Measurements from ENCODE around the gene PLEKHM1. TPM values are rescaled to one million over a fixed set of nuclear protein-coding genes. Genes with fewer than 3 reads are reported as not detected.

PLEKHM1 gene
- total RNA-seq, 2 experiments from 2014 or later = 20.4 to 21.2 TPM

DNA sequence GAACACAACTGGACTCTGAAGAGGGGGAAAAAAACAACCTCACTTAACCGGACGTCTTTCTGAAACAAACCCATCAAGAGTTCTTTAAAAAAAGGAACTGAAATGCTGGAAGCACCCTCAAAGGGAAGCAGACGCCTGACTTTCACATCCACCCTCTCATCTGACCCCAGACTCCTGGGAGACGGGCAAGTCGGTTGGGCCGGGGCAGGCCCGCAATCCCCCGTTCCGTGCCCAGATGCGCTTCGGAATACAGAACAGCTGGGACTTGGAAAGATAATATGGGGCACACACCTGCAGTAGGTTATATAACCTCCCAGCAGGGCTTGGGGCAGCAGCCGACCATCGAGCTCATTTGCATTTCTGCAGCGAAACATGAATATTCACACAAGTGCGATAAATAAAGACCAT lies 61.6 kb downstream of the PLEKHM1 start:
- DNase-seq (no peak), ATAC-seq (no peak)
- no peaks in the 10 kb centered on the region for H3K36me3 Mint-ChIP-seq (ENCODE audit: low read depth)
- POLR2A ChIA-PET = no interaction called here
- H3K4me1 Mint-ChIP-seq = peaks cover 21% of the 10 kb centered on the region
- H3K27me3 Mint-ChIP-seq = peaks cover 6% of the 10 kb centered on the region
- no peak overlapping the region for H3K4me3 Mint-ChIP-seq
- no peak overlapping the region for H3K27ac Mint-ChIP-seq
- intact Hi-C loops (cut with DNase I, micrococcal nuclease) = loop anchor here (5.0 to 10.0 kb wide), 2 partner anchors 163 to 406 kb away; no protein-coding TSS in a partner anchor
- no peaks in the 10 kb centered on the region for H3K9me3 Mint-ChIP-seq (ENCODE audit: low read depth)
- CTCF ChIA-PET = interaction anchor here (0.6 to 1.7 kb wide), 9 partner anchors 13 to 403 kb away, joined by 3 to 6 read pairs (median 4); no protein-coding TSS in a partner anchor

- CTCF ChIA-PET = interaction anchor here (0.6 to 1.7 kb wide), 9 partner anchors 14 to 427 kb away, joined by 3 to 6 read pairs (median 4); no protein-coding TSS in a partner anchor
- DNase-seq (peak; percentile 88), ATAC-seq (peak; percentile 79)
- H3K27me3 Mint-ChIP-seq = peaks cover 6% of the 10 kb centered on the region
- no peaks in the 10 kb centered on the region for H3K9me3 Mint-ChIP-seq (ENCODE audit: low read depth)
- no peaks in the 10 kb centered on the region for H3K36me3 Mint-ChIP-seq (ENCODE audit: low read depth)
- POLR2A ChIA-PET = no interaction called here
- intact Hi-C loops (cut with DNase I, micrococcal nuclease) = loop anchor here (5.0 to 10.0 kb wide), 2 partner anchors 164 to 407 kb away; no protein-coding TSS in a partner anchor
- H3K4me1 Mint-ChIP-seq = peaks cover 21% of the 10 kb centered on the region
- no peak overlapping the region for H3K27ac Mint-ChIP-seq
- peak overlapping the region; percentile 9 for H3K4me3 Mint-ChIP-seq
Observed at GRCh38 chr17:45428050-45428617, 62.4 kb downstream of the PLEKHM1 start.

DNA sequence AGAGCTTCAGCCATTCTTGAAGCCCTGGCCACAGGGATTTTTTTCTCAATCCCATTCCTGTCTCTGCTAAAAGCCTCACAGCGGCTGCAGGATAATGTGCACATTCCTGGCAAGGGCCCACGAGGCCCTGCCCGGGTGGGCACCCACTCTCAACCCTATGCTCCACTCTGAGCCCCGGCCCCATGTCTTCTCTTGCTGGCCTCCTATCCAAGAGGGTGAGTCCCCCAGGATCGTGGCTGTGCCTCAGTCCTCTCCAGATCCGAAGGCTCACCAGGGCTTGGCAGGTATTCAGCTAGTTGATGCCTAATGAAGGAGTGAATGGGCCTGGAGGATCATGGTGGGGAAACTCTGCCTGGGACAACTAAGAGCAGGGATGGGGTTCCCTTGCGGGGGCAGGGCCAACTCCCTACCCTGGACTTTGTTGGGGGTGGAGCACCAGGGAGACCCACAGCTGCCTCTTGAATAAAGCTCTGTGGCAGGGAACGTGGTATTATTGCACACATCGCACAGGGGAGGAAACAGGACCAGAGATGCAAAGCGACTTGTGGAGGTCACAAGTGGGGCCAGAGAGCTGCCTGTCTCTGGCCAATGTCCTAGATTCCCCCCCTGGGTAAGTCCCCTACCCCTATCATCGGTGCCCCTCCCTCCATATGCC lies 63.2 kb downstream of the PLEKHM1 start:
- Mint-ChIP-seq H3K27me3 (peaks cover 6% of the 10 kb centered on the region), H3K4me3 (no peak overlapping the region), H3K4me1 (peaks cover 21% of the 10 kb centered on the region), H3K9me3 (ENCODE audit: low read depth) (no peaks in the 10 kb centered on the region), H3K27ac (no peak overlapping the region), H3K36me3 (ENCODE audit: low read depth) (no peaks in the 10 kb centered on the region)
- CTCF ChIA-PET = interaction anchor here (0.7 to 1.7 kb wide), 5 partner anchors 12 to 428 kb away, joined by 3 to 6 read pairs (median 4); no protein-coding TSS in a partner anchor
- ATAC-seq = no peak
- intact Hi-C loops (cut with DNase I, micrococcal nuclease) = loop anchor here (5.0 to 10.0 kb wide), 2 partner anchors 165 to 407 kb away; no protein-coding TSS in a partner anchor
- POLR2A ChIA-PET = no interaction called here
- no peak for DNase-seq

- ATAC-seq (no peak), DNase-seq (no peak)
- POLR2A ChIA-PET = no interaction called here
- no peak overlapping the region for H3K27ac Mint-ChIP-seq
- H3K4me1 Mint-ChIP-seq = peaks cover 21% of the 10 kb centered on the region
- no peak overlapping the region for H3K4me3 Mint-ChIP-seq
- CTCF ChIA-PET = interaction anchor here (0.8 kb wide), 1 partner anchor 30 kb away, joined by 3 read pairs; no protein-coding TSS in a partner anchor
- intact Hi-C loops (cut with DNase I, micrococcal nuclease) = loop anchor here (5.0 to 10.0 kb wide), 2 partner anchors 166 to 408 kb away; no protein-coding TSS in a partner anchor
- H3K36me3 Mint-ChIP-seq (ENCODE audit: low read depth) = no peaks in the 10 kb centered on the region
- peaks cover 6% of the 10 kb centered on the region for H3K27me3 Mint-ChIP-seq
- no peaks in the 10 kb centered on the region for H3K9me3 Mint-ChIP-seq (ENCODE audit: low read depth)
Observed at GRCh38 chr17:45426561-45426960, 64.0 kb downstream of the PLEKHM1 start.

DNA sequence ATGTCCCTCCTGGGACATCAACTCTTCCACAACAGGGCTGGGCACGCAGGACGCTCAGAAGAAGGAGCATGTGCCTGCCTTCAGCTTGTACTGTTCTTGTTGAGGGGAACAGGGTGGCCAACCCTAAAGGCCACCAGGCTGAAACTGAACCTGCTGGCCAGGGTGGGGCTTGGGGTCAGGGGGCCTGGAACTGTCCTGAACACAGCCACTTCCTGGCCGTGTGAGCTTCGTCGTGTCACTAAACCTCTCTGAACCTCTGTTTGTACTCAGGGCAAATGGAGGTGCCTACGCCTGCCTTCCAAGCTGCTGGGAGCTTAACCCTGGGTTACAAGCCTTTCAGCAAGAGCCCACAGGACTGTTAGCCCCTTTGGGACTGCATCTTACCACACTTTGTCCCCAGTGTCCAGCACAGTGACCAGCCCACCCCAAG lies 64.5 kb downstream of the PLEKHM1 start:
- peaks cover 6% of the 10 kb centered on the region for H3K27me3 Mint-ChIP-seq
- ChIA-PET CTCF (interaction anchor here (0.7 to 0.8 kb wide), 2 partner anchors 11 to 29 kb away, joined by 3 read pairs; no protein-coding TSS in a partner anchor), POLR2A (no interaction called here)
- intact Hi-C loops (cut with DNase I, micrococcal nuclease) = loop anchor here (5.0 to 10.0 kb wide), 2 partner anchors 166 to 409 kb away; no protein-coding TSS in a partner anchor
- ATAC-seq (no peak), DNase-seq (no peak)
- peaks cover 18% of the 10 kb centered on the region for H3K4me1 Mint-ChIP-seq
- H3K9me3 Mint-ChIP-seq (ENCODE audit: low read depth) = no peaks in the 10 kb centered on the region
- no peak overlapping the region for H3K27ac Mint-ChIP-seq
- H3K4me3 Mint-ChIP-seq = no peak overlapping the region
- H3K36me3 Mint-ChIP-seq (ENCODE audit: low read depth) = no peaks in the 10 kb centered on the region

- no peak for DNase-seq
- ChIA-PET CTCF (interaction anchor here (0.7 to 0.8 kb wide), 3 partner anchors 10 to 28 kb away, joined by 3 to 4 read pairs (median 3); no protein-coding TSS in a partner anchor), POLR2A (no interaction called here)
- H3K4me1 Mint-ChIP-seq = peaks cover 12% of the 10 kb centered on the region
- ATAC-seq = no peak
- H3K36me3 Mint-ChIP-seq (ENCODE audit: low read depth) = no peaks in the 10 kb centered on the region
- H3K9me3 Mint-ChIP-seq (ENCODE audit: low read depth) = no peaks in the 10 kb centered on the region
- intact Hi-C loops (cut with DNase I, micrococcal nuclease) = loop anchor here (5.0 to 10.0 kb wide), 2 partner anchors 167 to 409 kb away; no protein-coding TSS in a partner anchor
- H3K4me3 Mint-ChIP-seq = no peak overlapping the region
- no peak overlapping the region for H3K27ac Mint-ChIP-seq
- H3K27me3 Mint-ChIP-seq = peaks cover 6% of the 10 kb centered on the region
Observed at GRCh38 chr17:45425125-45425983, 65.2 kb downstream of the PLEKHM1 start.

- DNase-seq (no peak), ATAC-seq (no peak)
- Mint-ChIP-seq H3K27ac (no peak overlapping the region), H3K36me3 (ENCODE audit: low read depth) (no peaks in the 10 kb centered on the region), H3K27me3 (peaks cover 6% of the 10 kb centered on the region), H3K9me3 (ENCODE audit: low read depth) (no peaks in the 10 kb centered on the region), H3K4me3 (no peak overlapping the region), H3K4me1 (peaks cover 11% of the 10 kb centered on the region)
- intact Hi-C loops (cut with DNase I, micrococcal nuclease) = loop anchor here (5.0 to 10.0 kb wide), 2 partner anchors 168 to 410 kb away; no protein-coding TSS in a partner anchor
- POLR2A ChIA-PET = no interaction called here
- CTCF ChIA-PET = interaction anchor here (1.3 kb wide), 1 partner anchor 27 kb away, joined by 3 read pairs; no protein-coding TSS in a partner anchor
Observed at GRCh38 chr17:45424769-45425124, 65.8 kb downstream of the PLEKHM1 start.

DNA sequence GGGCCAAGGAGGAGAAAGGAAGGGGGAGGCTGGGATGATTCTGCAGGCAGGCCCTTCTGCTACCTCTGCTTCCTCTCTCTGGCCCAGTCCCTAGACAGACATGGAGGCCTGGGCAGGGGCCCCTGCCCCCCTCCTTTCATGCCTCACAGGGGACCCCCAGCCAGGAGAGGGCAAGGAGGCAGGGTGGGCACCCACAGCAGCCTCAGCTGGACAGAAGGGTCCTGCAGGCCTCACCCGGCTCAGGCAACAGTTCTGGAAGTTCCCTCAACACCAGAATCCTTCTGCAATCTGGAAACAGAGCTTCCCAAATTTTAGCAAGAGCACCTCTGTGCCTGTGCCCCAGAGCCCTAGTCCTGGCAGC lies 66.6 kb downstream of the PLEKHM1 start:
- no peak for ATAC-seq
- H3K4me1 Mint-ChIP-seq = peaks cover 9% of the 10 kb centered on the region
- CTCF ChIA-PET = interaction anchor here (0.7 to 1.3 kb wide), 2 partner anchors 27 to 33 kb away, joined by 3 read pairs; no protein-coding TSS in a partner anchor
- peaks cover 6% of the 10 kb centered on the region for H3K27me3 Mint-ChIP-seq
- POLR2A ChIA-PET = no interaction called here
- no peaks in the 10 kb centered on the region for H3K9me3 Mint-ChIP-seq (ENCODE audit: low read depth)
- H3K4me3 Mint-ChIP-seq = no peak overlapping the region
- no peaks in the 10 kb centered on the region for H3K36me3 Mint-ChIP-seq (ENCODE audit: low read depth)
- intact Hi-C loops (cut with DNase I, micrococcal nuclease) = loop anchor here in 1 of 2 experiments (10.0 kb wide), 1 partner anchor 411 kb away; no protein-coding TSS in a partner anchor
- DNase-seq = no peak
- no peak overlapping the region for H3K27ac Mint-ChIP-seq

GRCh38 chr17:45423304-45423974 lies 67.1 kb downstream of the PLEKHM1 start:
- POLR2A ChIA-PET = no interaction called here

GRCh38 chr17:45414990-45415881 lies 75.3 kb downstream of the PLEKHM1 start:
- no peaks in the 10 kb centered on the region for H3K36me3 Mint-ChIP-seq (ENCODE audit: low read depth)
- peak overlapping the region; percentile 39 for H3K27ac Mint-ChIP-seq
- no peak for DNase-seq
- ATAC-seq = no peak
- intact Hi-C loops (cut with DNase I, micrococcal nuclease) = no loop called here
- peaks cover 18% of the 10 kb centered on the region for H3K4me1 Mint-ChIP-seq
- H3K4me3 Mint-ChIP-seq = no peak overlapping the region
- ChIA-PET CTCF (interaction anchor here (0.6 to 0.9 kb wide), 4 partner anchors 10 to 551 kb away, joined by 3 read pairs; no protein-coding TSS in a partner anchor), POLR2A (no interaction called here)
- no peaks in the 10 kb centered on the region for H3K27me3 Mint-ChIP-seq
- H3K9me3 Mint-ChIP-seq (ENCODE audit: low read depth) = no peaks in the 10 kb centered on the region

More at GRCh38 chr17:45423304-45423974, 67.1 kb downstream of the PLEKHM1 start:
- intact Hi-C loops (cut with DNase I, micrococcal nuclease) = loop anchor here in 1 of 2 experiments (10.0 kb wide), 1 partner anchor 411 kb away; no protein-coding TSS in a partner anchor
- Mint-ChIP-seq H3K4me3 (no peak overlapping the region), H3K4me1 (peaks cover 4% of the 10 kb centered on the region), H3K27ac (no peak overlapping the region), H3K9me3 (ENCODE audit: low read depth) (no peaks in the 10 kb centered on the region), H3K27me3 (peaks cover 3% of the 10 kb centered on the region), H3K36me3 (ENCODE audit: low read depth) (no peaks in the 10 kb centered on the region)
- CTCF ChIA-PET = interaction anchor here (0.7 to 1.3 kb wide), 2 partner anchors 26 to 32 kb away, joined by 3 read pairs; no protein-coding TSS in a partner anchor
- no peak for ATAC-seq
- no peak for DNase-seq
